H1 (cell line): ENCODE data around the gene RBM4B. TPM values are rescaled to one million over a fixed set of nuclear protein-coding genes. Genes with fewer than 3 reads are reported as not detected.
A peak's percentile ranks its signal among the peaks of the same experiment; 100 is the strongest.

Experiments
- CTCF ChIA-PET: fragments of 300-600 bp; sonication (Branson Sonifier 250); formaldehyde crosslinking; loops from one replicate; lab custom pipeline; 2021; ENCODE audit not compliant: partially characterized antibody; lab: Charles Lee
- POLR2A ChIA-PET: fragments of 300-600 bp; sonication (Branson Sonifier 250); formaldehyde crosslinking; loops from one replicate; lab custom pipeline; 2021; ENCODE audit warnings: inconsistent platforms; ENCODE audit not compliant: partially characterized antibody; lab: Charles Lee
- DNase-seq, 2 experiments: peaks; one replicate each; pipeline versions ENCODE4 v3.0.0 to v3.0.0-alpha.2; 2010 to 2022; ENCODE audit warnings: low spot score in 2 of 2, low read depth in 1 of 2, mixed read lengths in 1 of 2
- FAIRE-seq: peaks from 2 replicates; lab custom pipeline; 2011; peaks lifted over from hg19 to GRCh38; lab: Jason Lieb, UNC
- H2AFZ ChIP-seq: 2 replicates; pipeline ENCODE4 v1.8.1; 2012; ENCODE audit warnings: low read length, inconsistent platforms
- H2AK5ac ChIP-seq: 2 replicates; pipeline ENCODE4 v1.6.1; 2013; ENCODE audit warnings: low read depth, low read length
- H2BK120ac ChIP-seq: replicated peaks from 2 replicates; pipeline ENCODE3; 2013; ENCODE audit warnings: low read depth, low read length, inconsistent platforms
- H2BK12ac ChIP-seq: 2 replicates; pipeline ENCODE4 v1.6.1; 2013; ENCODE audit warnings: low read depth, low read length
- H2BK15ac ChIP-seq: 2 replicates; pipeline ENCODE4 v1.6.1; 2013; ENCODE audit warnings: low read length
- H2BK20ac ChIP-seq: 2 replicates; pipeline ENCODE4 v1.6.1; 2013; ENCODE audit warnings: low read length
- H2BK5ac ChIP-seq: 2 replicates; pipeline ENCODE4 v1.6.1; 2013; ENCODE audit warnings: low read depth, low read length
- H3K14ac ChIP-seq: 2 replicates; pipeline ENCODE4 v1.6.1; 2013; ENCODE audit warnings: inconsistent platforms; ENCODE audit not compliant: insufficient read length
- H3K18ac ChIP-seq: 2 replicates; pipeline ENCODE4 v1.6.1; 2013; ENCODE audit warnings: low read length; ENCODE audit errors: extremely low read depth
- H3K23ac ChIP-seq: 2 replicates; pipeline ENCODE4 v1.6.1; 2013; ENCODE audit warnings: inconsistent platforms; ENCODE audit not compliant: insufficient read length
- H3K23me2 ChIP-seq: 2 replicates; pipeline ENCODE4 v1.6.1; 2013; ENCODE audit warnings: low read depth, low read length
- H3K27ac ChIP-seq: 2 replicates; pipeline ENCODE4 v1.6.1; 2011; ENCODE audit warnings: low read depth, low read length, inconsistent platforms
- H3K27me3 ChIP-seq, 4 experiments: replicated peaks in 1 of 4; 1 replicate in 1 of 4; 2 replicates in 3 of 4; pipeline versions ENCODE4 v1.6.1 to v1.8.1; 2011 to 2013; ENCODE audit warnings: low read length in 3 of 4, mild to moderate bottlenecking in 3 of 4, inconsistent platforms in 2 of 4, mixed read lengths in 2 of 4, moderate library complexity in 1 of 4; ENCODE audit not compliant: control insufficient read depth in 3 of 4, insufficient read depth in 3 of 4; ENCODE audit errors: extremely low read depth in 1 of 4
- H3K36me3 ChIP-seq, 4 experiments: 2 replicates each; pipeline versions ENCODE4 v1.6.1 to v1.8.1; 2011 to 2013; ENCODE audit warnings: mild to moderate bottlenecking in 4 of 4, low read length in 3 of 4, moderate library complexity in 2 of 4, control low read depth in 1 of 4, inconsistent platforms in 1 of 4; ENCODE audit not compliant: insufficient read depth in 4 of 4, control insufficient read depth in 2 of 4
- H3K4ac ChIP-seq: replicated peaks from 2 replicates; pipeline ENCODE3; 2013; ENCODE audit warnings: low read length, low read depth, mixed read lengths, inconsistent platforms; ENCODE audit not compliant: insufficient read length
- H3K4me1 ChIP-seq, 4 experiments: replicated peaks in 1 of 4; 1 replicate in 1 of 4; 2 replicates in 3 of 4; pipeline versions ENCODE4 v1.6.1 to v1.8.1; 2011 to 2013; ENCODE audit warnings: low read length in 3 of 4, inconsistent platforms in 2 of 4, mixed read lengths in 1 of 4; ENCODE audit not compliant: insufficient read depth in 4 of 4, control insufficient read depth in 3 of 4
- H3K4me2 ChIP-seq, 2 experiments: 2 replicates each; pipeline versions ENCODE4 v1.6.1 to v1.8.1; 2011 to 2013; ENCODE audit warnings: low read depth in 2 of 2, low read length in 2 of 2, control low read depth in 1 of 2, inconsistent platforms in 1 of 2, mild to moderate bottlenecking in 1 of 2; ENCODE audit not compliant: insufficient read depth in 1 of 2
- H3K4me3 ChIP-seq, 4 experiments: fragments of 200-600, 300-600 bp in 1 of 4; sonication (generic), shearing (Covaris generic), sonication (Bioruptor Twin) in 1 of 4; 2 replicates each; pipeline versions ENCODE4 v1.5.1 to v1.8.1; 2011 to 2016; ENCODE audit warnings: low read length in 4 of 4, low read depth in 3 of 4, control low read depth in 2 of 4, inconsistent platforms in 2 of 4, mild to moderate bottlenecking in 2 of 4, mixed read lengths in 1 of 4, moderate library complexity in 1 of 4; ENCODE audit not compliant: insufficient read depth in 2 of 4; ENCODE audit errors: extremely low read depth in 1 of 4
- H3K56ac ChIP-seq: replicated peaks from 2 replicates; pipeline ENCODE3; 2013; ENCODE audit warnings: low read depth, mild to moderate bottlenecking, mixed read lengths, low read length, inconsistent platforms; ENCODE audit not compliant: insufficient read length
- H3K79me1 ChIP-seq: 2 replicates; pipeline ENCODE4 v1.6.1; 2013; ENCODE audit warnings: low read depth, low read length, control low read depth
- H3K79me2 ChIP-seq, 2 experiments: 2 replicates each; pipeline versions ENCODE4 v1.6.1 to v1.8.1; 2012 to 2013; ENCODE audit warnings: low read length in 2 of 2, mild to moderate bottlenecking in 2 of 2, inconsistent platforms in 1 of 2; ENCODE audit not compliant: insufficient read depth in 2 of 2, control insufficient read depth in 1 of 2
- H3K9ac ChIP-seq, 4 experiments: replicated peaks in 1 of 4; 1 replicate in 1 of 4; 2 replicates in 3 of 4; pipeline versions ENCODE4 v1.6.1 to v1.8.1; 2011 to 2013; ENCODE audit warnings: low read depth in 3 of 4, low read length in 3 of 4, control low read depth in 2 of 4, mild to moderate bottlenecking in 2 of 4, moderate library complexity in 2 of 4, inconsistent platforms in 1 of 4; ENCODE audit errors: extremely low read depth in 1 of 4
- H3K9me3 ChIP-seq, 2 experiments: 2 replicates each; pipeline versions ENCODE4 v1.6.1 to v1.8.1; 2012 to 2013; ENCODE audit warnings: mild to moderate bottlenecking in 2 of 2, moderate library complexity in 2 of 2, control low read depth in 1 of 2, inconsistent platforms in 1 of 2, low read depth in 1 of 2, low read length in 1 of 2, mixed read lengths in 1 of 2; ENCODE audit not compliant: insufficient read depth in 2 of 2
- H4K20me1 ChIP-seq, 2 experiments: replicated peaks in 1 of 2; 2 replicates each; pipeline versions ENCODE3 to v1.8.1; 2011 to 2013; ENCODE audit warnings: inconsistent platforms in 2 of 2, low read length in 2 of 2, mild to moderate bottlenecking in 1 of 2; ENCODE audit not compliant: insufficient read depth in 2 of 2, control insufficient read depth in 1 of 2
- H4K5ac ChIP-seq: 2 replicates; pipeline ENCODE4 v1.6.1; 2013; ENCODE audit warnings: low read length, low read depth, mixed read lengths, inconsistent platforms; ENCODE audit not compliant: insufficient read length
- H4K8ac ChIP-seq: 2 replicates; pipeline ENCODE4 v1.8.0; 2013; ENCODE audit warnings: mild to moderate bottlenecking, moderate library complexity, low read length, inconsistent platforms; ENCODE audit not compliant: insufficient read depth; ENCODE audit errors: extremely low read depth
- H4K91ac ChIP-seq: replicated peaks from 2 replicates; pipeline ENCODE3; 2013; ENCODE audit warnings: low read length, mixed read lengths, inconsistent platforms; ENCODE audit not compliant: insufficient read length
- KDM5A ChIP-seq: fragments of 200-600 bp; IDR thresholded peaks from 2 replicates; pipeline ENCODE4 v1.7.1; 2012; ENCODE audit warnings: mild to moderate bottlenecking, low read length, inconsistent platforms, mixed read lengths
- TAF7 ChIP-seq: optimal IDR thresholded peaks from 2 replicates; pipeline ENCODE3; 2011; ENCODE audit warnings: low read depth, mild to moderate bottlenecking, inconsistent platforms, low read length, moderate library complexity, borderline replicate concordance
- WGBS, 2 experiments: shearing (Covaris generic) in 1 of 2; methylation state at CpG; one replicate each; pipeline versions ENCODE4 v1.1.6 to v1.1.7; 2013 to 2015; ENCODE audit warnings: low lambda C conversion rate in 2 of 2, mixed read lengths in 2 of 2, inconsistent platforms in 1 of 2, low coverage in 1 of 2, missing lambda C conversion rate in 1 of 2; ENCODE audit not compliant: insufficient replicate concordance in 2 of 2, insufficient coverage in 1 of 2, insufficient read length in 1 of 2; ENCODE audit errors: extremely low coverage in 1 of 2, missing lambda C conversion rate in 1 of 2; 5-methylcytosine and 5-hydroxymethylcytosine counted together
- polyA plus RNA-seq, 7 experiments: library from polyadenylated mRNA; depleted of rRNA in 3 of 7; stranded (reverse) in 5 of 7; unstranded in 2 of 7; fragments of >200 nt in 5 of 7; fragments of 200-250 nt in 2 of 7; gene quantifications; 1 replicate in 5 of 7; 2 replicates in 1 of 7; 4 replicates in 1 of 7; pipeline versions ENCODE4 v1.2.1 to v1.2.3, GENCODE V29; 2011 to 2013; ENCODE audit warnings: missing spikeins in 2 of 7, mixed read lengths in 2 of 7
- total RNA-seq: library from RNA; stranded (reverse); fragmentation: NEBNext Ultra II Directional; extraction: Animal tissue kit (Norgen Biotek cat#: 25700); gene quantifications from 2 replicates; pipeline ENCODE4 v1.2.1, GENCODE V29; 2021

RBM4B gene
- total and polyA plus RNA-seq, 2 of the 8 experiments (the other 6 are each of a cell fraction or from before 2014, with no cell fraction given), result 27.5 to 30.5 TPM

DNA sequence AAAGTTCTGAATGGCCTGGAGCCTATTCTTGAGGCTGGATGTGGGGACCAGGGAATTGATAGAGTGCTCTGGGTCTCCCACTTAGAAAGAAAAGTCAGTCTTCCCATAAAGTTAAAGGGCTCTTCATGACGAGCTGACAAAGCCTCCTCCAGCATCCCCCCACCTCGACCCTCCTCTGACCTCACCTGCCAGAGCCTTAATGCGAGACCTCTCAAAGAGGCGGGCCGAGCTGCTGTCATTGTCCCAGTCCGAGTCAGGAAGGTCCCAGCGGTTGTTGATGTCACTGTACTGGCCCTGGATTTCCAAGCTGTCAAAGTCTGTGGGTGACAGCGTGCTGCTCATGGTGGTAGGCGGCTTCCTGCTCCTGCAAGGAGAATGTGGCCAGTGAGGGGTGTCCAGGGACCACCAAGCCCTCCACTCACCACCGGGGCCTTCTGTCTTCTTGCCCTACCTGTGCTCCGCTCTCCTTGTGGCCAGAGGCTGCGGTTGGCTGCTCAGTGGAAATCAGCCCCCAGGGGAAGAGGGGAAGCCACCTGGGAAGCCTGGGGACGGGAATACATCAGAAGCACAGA lies 43.3 kb upstream of the RBM4B start:
- FAIRE-seq (no peak), DNase-seq (no peak)
- Histone ChIP-seq H3K79me2 (peaks cover 0 to 32% of the 10 kb centered on the region in 2 experiments; a peak in 3 of 4 replicates), H3K79me1 (peaks cover 20% of the 10 kb centered on the region), H2AK5ac (no peak overlapping the region; the same call in 1 of the 2 replicates), H2AFZ (no peak overlapping the region), H3K18ac (no peak overlapping the region), H3K9me3 (no peaks in the 10 kb centered on the region), H2BK12ac (no peak overlapping the region; the same call in 1 of the 2 replicates), H4K91ac (no peak overlapping the region), H3K27ac (no peak overlapping the region), H4K20me1 (no peaks in the 10 kb centered on the region), H3K56ac (no peak overlapping the region), H3K4me2 (peak overlapping the region; percentile 20 to 52; a peak in 2 of 4 replicates), H3K23ac (no peak overlapping the region), H2BK20ac (0 out of 2 replicates have a peak overlapping the region, but pooled peaks have one; percentile 48), H4K5ac (no peak overlapping the region), H4K8ac (no peak overlapping the region), H3K36me3 (peaks cover 3 to 8% (median 5%) of the 10 kb centered on the region in 4 experiments; a peak in 5 of 8 replicates), H3K4ac (no peak overlapping the region), H3K9ac (no peak overlapping the region; a peak in 1 of 7 replicates), H3K14ac (no peak overlapping the region), H2BK120ac (no peak overlapping the region), H3K27me3 (no peaks in the 10 kb centered on the region; a peak in 1 of 7 replicates), H3K4me1 (peaks cover 22 to 44% (median 30%) of the 10 kb centered on the region in 4 experiments), H2BK15ac (no peak overlapping the region), H3K4me3 (no peak overlapping the region), H2BK5ac (no peak overlapping the region), H3K23me2 (no peaks in the 10 kb centered on the region)
- CTCF ChIA-PET, result interaction anchor here (0.7 to 1.1 kb wide), 3 partner anchors 15 to 395 kb away, joined by 3 read pairs; no protein-coding TSS in a partner anchor
- POLR2A ChIA-PET, result interaction anchor here (0.9 kb wide), 1 partner anchor 113 kb away, joined by 3 read pairs; no protein-coding TSS in a partner anchor
- TF ChIP-seq KDM5A, result no peak
- no peak for TF ChIP-seq TAF7
- WGBS, 2 experiments, result 82% methylated on average over 13 of the region's 13 CpGs; no CpG with 5 or more reads in 1 of the 2 experiments
